SKM-1 (cell line): ENCODE measurements around the gene MGRN1.
A peak's percentile ranks its signal among the peaks of the same experiment; 100 is the strongest.

ENCODE experiments used
- DNase-seq: peaks from one replicate; lab custom pipeline; 2025; ENCODE audit not compliant: unreplicated experiment; lab: John Stamatoyannopoulos, UW

MGRN1 gene

GRCh38 chr16:4673387-4674046 is 48.9 kb downstream of the MGRN1 start:
- DNase-seq, result no peak

DNA sequence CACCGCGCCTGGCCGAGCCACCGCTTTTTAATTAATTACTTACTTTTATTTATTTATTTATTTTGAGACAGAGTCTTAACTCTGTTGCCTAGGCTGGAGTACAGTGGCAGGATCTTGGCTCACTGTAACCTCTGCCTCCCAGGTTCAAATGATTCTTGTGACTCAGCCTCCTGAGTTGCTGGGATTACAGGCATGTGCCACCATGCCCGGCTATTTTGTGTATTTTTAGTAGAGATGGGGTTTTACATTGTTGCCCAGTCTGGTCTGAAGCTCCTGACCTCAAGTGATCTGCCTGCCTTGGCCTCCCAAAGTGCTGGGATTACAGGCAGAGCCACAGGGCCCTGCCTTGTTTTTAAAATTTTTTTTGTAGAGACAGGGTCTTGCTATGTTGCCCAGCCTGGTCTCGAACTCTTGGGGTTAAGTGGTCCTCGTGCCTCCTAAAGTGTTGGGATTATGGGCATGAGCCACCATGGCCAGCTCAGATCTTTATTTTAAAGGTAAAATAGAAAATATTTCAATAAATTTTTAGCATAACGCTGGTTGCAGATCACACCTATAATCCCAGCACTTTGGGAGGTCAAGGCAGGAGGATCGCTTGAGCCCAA is 50.4 kb downstream of the MGRN1 start:
- no peak for DNase-seq

DNA sequence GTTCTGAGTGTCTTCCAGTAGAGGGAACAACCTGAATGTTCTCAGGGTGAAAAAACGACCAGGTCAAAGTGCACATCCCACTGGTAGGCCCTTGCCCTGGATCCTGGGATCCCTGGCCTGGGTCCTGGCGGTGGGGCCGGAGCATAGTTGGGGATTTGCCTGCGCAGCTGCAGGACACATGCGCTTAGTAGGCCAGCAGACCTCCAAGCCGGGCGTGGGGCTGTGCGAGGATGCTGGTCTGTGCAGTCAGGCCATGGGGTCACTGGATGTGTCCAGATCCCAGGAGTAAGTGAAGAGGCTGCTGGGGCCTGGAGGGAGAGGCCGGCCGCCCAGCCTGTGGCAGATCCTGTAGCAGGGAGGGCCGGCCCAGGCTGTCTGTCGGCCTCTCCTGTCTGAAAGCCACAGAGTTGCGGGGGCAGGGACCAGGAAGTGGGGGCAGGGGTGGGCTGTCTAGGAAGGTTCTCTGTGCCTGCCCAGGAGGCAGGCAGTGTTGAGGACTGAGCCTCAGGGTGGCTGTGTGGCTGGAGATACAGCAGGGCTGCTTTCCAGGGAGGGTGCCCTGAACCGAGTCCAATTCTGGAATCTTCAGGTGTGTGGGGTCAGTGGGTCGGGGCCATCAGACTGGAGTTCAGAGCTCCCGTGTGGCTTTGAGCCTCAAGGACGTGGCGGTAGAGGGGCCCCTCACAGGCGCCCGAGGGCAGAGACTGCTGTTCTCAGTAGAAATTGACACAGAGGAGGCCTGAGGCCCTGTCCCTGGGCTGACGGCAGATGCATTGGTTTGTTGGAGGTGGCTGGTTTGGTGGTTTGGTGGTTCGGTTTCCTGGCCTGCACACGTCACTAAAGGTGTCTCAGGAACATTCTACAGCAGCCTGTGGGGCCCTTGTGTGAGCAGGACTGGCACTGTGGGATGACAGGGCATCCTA is 51.5 kb downstream of the MGRN1 start:
- DNase-seq, result peak; percentile 31

- no peak for DNase-seq
Measured at GRCh38 chr16:4676831-4677230, 52.2 kb downstream of the MGRN1 start.

DNA sequence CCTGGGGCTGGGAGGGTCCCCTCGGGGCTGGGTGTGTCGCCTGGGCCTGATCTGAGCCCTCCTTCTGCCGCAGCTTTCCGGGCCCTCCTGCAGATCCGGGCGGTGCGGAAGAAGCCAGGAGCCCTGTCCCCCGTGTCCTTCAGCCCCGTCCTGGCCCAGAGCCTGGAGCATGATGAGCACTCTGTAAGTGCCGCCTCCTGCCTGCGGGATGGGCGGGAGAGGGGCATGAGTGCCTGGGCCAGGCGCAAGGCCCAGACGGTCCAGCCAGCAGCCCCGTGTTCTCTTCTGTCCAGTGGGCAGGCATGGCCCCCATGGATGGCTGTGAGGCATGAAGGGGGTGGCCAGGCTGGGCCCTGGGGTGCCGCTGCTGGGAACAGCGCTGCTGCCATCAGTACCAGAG is 52.8 kb downstream of the MGRN1 start:
- DNase-seq, result no peak

- no peak for DNase-seq
Measured at GRCh38 chr16:4677994-4678393, 53.4 kb downstream of the MGRN1 start.

- DNase-seq, result no peak
Measured at GRCh38 chr16:4678596-4678995, 54.0 kb downstream of the MGRN1 start.

DNA sequence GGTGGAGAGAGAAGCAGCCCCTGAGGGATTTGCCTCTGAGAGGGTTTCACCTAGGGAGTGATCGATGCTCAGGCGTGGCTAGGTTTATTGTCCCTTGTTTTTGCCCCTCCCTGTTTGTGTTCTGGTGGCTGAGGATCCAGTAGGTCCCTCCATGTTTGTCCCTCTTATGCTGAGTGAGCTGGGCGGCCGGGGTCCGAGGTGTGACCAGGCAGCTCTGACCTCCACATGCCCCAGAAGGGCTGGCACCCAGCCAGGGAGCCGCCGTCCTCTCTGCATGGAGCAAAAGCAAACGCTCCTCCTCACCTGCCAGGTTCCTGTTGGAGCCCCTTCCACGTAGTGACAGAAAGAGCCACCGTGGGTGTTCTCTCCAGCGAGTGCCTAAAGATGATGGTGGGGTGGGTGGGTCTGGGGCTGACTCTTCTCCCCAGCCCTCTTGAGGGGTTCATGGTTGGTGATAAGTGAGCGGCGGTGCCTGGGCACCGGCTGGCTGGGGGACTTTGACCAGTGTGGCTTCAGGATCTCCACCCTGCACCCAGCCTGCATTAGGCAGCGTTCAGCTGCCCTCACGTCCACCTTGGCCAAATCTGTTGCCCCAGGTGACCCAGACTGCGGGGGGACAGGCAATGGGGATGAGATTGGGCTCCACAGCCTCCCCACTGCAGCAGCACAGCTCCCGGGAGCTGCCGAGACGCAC is 54.7 kb downstream of the MGRN1 start:
- no peak for DNase-seq

GRCh38 chr16:4679850-4680636 is 55.4 kb downstream of the MGRN1 start:
- peak; percentile 89 for DNase-seq

GRCh38 chr16:4680673-4681470 is 56.2 kb downstream of the MGRN1 start:
- no peak for DNase-seq

DNA sequence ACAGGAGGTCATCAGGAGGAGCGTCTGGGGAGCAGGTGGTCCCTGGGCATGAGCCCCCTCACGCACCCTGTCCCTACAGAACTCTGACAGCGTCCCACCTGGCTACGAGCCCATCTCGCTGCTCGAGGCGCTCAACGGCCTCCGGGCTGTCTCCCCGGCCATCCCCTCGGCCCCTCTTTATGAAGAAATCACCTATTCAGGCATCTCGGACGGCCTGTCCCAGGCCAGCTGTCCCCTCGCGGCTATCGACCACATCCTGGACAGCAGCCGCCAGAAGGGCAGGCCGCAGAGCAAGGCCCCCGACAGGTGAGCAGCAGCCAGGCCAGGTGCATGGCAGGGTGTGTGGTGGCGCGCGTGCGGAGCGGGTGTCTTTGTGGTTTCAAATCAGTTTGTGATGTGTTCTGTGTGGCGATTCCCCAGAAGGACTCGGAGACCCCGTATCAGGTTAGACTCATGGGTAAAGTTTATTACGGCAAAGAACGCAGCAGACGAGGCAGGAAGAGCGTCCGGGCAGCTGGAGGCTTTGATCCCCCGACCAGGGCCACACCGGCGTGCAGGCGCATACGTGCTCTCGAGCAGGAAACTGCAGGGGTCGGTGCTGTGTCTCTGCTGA is 57.0 kb downstream of the MGRN1 start:
- DNase-seq, result no peak

DNA sequence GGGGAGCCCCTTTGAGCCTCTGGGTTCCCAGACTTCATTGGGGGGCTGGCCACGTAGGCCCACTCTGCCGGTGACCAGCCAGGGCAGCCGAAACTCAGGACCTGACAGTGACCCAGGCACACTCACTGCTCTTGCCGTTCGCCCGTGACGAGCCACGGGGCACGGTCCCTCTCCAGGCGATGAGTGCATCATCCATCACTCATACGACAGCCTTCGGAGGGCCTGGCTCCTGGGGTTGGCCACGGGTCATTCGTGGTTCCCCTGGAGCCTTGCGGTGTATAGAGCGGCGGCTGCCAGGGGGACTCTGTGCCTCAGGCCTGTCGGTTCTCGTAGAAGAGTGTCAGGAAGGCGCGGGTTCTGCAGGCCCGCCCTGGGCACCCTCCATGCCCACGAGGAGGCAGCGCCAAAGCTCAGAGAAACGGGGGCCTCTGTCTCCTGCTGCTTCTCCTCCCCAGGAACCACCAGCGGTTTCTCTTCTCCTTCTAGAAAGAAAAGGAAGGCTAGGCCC is 57.5 kb downstream of the MGRN1 start:
- DNase-seq, result no peak

- no peak for DNase-seq
Measured at GRCh38 chr16:4682616-4683254, 58.1 kb downstream of the MGRN1 start.

GRCh38 chr16:4683255-4684057 is 58.8 kb downstream of the MGRN1 start:
- DNase-seq, result no peak

DNA sequence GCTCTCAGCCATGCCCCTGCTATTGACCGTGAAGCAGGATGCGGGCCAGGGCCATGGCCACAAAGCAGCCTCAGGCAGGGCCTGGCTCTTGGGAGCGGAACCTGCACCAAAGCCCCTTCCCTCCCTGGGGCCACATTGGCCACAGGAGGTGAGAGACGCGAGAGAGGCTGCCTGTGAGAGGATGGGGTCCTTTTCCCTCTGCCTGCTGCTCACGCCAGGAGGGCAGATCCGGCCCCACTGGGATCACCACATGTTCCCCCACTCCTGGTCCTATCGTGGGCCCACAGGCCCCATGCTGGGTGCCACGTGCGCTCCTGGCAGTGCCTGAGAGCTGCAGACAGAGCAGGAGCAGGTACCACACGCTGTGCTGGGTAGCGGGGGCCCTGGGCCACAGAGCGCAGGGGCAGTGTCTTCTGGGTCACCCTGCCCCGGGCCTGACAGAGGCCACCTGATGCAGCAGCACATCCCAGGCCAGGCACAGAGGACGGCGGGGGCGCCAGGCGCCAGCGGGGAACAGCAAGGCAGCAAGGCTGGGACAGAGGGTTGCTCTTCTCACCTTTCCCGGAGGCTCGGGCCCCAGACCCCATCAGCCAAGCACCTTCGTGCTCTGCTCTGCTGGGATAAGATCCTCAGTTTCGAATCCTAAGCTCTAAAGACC is 59.6 kb downstream of the MGRN1 start:
- DNase-seq, result no peak

GRCh38 chr16:4684763-4685162 is 60.1 kb downstream of the MGRN1 start:
- DNase-seq, result no peak

DNA sequence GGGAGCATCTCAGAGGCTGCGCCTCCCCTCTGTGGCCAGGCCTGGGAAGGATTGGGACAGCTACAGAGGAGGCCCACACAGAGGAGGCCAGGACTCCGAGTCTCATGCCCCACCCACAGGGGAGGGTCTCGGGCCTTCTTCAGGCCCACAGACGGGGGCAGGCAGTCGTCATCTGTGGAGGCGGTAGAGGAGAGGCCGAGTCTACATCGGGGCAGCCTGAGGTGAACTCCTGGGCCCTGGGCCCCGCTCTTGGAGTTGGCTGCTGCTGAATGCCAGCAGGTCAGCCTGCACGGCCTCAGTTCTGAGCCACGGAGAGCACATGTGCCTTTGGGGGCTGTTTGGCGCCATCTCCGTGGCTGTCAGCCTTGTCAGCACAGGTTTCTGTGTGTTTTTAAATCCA is 60.7 kb downstream of the MGRN1 start:
- no peak for DNase-seq
